HG03066 (cell line): ENCODE measurements around the gene WDFY1.
"Not testable (repeated sequence)": the region's sequence is repeated elsewhere in the genome, so short reads cannot be mapped to it uniquely, and the experiment has no call there.

ENCODE experiments used
- ATAC-seq: cut with Tn5 transposase; IDR thresholded peaks from one replicate; pipeline ENCODE4 v1.9.1; 2021; ENCODE audit warnings: low read depth; ENCODE audit not compliant: unreplicated experiment

WDFY1 gene

DNA sequence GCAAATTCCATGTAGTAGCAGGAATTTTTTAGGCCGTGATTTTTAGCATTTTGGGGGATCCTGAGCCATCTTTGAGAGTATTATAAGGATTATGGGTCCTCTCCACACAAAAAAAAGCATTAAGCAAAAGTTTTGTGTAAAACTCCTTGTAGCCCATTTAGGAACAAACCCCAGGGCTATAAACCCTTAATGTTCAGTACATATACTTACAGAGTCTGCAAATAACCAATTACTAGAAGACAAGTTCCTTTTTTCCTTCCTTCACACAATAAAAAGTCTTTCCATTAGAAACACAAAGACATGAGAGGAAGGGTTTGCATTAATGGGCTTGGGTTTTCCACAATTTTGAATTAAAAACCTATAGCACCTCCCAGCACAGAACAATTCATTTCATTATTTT is 44.6 kb downstream of the WDFY1 start:
- no peak for ATAC-seq

DNA sequence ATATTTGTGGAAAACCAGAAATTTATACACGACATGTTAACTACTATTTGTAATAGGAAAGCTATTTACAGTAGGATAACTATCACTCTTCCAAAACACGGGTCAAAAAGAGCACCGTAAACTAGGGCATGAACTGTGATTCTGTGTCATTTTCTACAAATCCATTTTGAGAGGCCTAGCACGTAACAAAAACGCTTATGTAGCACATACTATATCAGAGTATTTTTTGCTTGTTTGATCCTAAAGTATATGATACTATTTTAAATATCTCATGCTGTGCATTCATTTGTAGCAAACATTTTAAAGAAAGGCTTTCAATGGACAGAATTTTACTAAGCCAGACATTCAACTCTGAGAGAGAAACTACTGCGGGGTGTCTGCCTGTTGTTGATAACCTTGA is 45.1 kb downstream of the WDFY1 start:
- ATAC-seq, result no peak

DNA sequence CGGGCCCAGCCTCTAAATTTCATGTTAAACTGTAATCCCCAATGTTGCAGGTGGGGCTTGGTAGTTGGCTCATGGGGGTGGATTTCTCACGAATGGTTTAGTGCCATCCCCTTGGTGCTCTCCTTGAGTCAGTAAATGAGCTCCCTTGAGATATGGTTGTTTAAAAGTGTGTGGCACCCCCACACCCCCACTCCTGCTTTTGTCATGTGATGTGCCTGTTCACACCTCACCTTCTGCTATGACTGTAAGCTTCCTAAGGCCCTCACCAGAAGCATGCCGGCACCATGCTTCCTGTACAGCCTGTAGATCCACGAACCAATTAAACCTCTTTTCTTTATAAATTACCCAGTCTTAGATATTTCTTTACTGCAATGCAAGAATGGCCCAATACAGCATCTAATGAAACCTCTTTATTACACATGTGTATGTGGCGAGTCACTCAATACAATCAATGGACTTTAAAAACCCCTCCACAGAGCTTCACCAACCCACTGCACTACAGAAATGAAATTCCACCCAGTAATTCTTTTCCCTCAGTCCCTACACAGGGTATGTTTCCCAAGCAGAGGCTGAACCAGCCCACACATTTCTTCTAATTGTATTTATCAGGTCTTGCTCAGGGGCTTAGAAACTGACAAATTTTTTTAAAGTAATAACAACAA is 47.3 kb downstream of the WDFY1 start:
- ATAC-seq, result no peak

DNA sequence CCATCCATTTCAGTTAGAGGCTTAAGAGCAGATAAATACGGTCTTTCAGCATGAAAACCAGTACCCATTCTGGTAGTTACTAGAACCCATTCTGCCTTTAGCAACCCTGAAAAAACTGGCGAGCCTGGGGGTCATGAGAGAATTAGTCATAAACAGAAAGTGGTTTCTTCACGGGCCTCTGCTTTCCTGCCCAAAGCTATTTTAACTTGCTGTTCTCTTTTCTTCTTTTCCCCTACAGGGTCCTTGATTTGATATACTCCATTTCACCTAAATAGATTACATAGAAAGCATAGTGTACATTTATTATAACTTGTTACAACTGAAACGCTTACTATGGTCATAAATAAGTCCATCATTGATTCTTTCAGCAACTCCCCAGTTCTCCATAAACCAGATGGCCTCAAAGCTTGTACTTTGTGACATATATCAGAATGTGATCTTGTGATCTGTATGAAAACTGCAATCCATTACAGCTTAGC is 48.3 kb downstream of the WDFY1 start:
- peak; percentile 69 for ATAC-seq

DNA sequence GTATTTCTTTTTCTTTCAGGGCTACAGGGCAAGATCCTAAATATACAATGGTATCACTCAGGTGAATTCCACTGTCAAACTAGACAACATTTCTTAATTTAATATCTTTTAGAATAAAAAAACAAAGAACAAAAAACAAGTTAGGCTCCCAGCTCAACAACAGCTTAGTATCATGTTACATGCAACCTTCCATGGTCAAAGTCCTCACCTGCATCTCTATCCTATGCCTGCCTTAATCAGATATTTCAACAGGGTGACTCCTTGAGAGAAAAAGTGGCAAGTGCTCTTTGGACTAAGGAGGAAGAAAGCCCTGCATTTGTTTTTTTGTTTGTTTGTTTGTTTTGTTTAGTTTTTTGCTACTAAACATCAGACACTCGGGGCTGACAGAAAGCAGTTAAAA is 50.2 kb downstream of the WDFY1 start:
- no peak for ATAC-seq

DNA sequence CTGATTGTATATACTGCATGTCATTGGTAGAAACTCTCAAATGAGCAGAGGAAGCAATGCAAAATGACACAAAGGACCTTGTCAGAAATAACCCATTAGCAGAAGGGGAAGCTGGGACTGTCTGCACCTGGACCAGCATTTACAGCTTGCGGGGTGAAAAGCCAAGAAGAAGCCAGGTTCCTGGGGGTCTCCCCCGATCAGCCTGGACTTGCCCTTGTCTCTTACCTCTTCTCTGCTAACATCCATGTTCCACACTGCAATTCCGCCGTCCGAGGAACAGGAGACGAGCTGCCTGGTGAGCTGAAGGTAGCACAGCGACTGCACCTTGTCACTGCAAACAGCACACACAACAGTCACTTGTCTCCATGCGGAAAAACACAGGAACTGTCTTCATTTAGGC is 51.1 kb downstream of the WDFY1 start:
- no peak for ATAC-seq

DNA sequence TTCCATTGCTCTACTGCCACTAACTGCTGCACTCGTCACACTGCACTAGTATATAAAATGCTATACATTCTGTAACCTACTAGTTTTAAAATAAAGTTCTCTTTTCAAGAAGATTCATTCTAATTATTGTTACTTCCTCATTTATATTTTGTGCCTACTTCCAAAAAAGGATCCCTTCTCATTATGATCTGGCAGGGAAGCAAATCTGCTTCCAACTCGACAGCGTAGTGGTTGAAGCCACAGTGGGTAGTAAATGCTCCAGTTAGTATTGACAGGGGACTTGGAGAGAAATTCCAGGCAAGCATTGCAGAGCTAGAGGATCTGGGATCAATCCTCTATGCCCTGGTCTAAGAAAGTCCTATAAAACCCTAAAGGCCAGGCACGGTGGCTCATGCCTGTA is 54.4 kb downstream of the WDFY1 start:
- no peak for ATAC-seq

DNA sequence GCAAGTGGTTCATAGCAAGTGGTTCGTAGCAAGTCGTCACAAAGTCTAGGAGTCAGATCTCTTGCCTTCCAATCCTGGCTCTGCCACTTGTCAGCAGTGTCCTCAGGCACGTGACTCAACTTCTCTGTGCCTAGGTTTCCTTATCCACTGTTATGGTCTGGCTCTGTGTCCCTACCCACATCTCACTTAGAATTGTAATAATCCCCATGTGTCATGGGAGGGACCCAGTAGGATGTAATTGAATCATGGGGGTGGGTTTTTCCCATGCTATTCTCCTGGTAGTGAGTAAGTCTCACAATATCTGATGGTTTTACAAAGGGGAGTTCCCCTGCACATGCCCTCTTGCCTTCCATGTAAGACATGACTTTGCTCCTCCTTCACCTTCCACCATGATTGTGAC is 55.9 kb downstream of the WDFY1 start:
- no peak for ATAC-seq

DNA sequence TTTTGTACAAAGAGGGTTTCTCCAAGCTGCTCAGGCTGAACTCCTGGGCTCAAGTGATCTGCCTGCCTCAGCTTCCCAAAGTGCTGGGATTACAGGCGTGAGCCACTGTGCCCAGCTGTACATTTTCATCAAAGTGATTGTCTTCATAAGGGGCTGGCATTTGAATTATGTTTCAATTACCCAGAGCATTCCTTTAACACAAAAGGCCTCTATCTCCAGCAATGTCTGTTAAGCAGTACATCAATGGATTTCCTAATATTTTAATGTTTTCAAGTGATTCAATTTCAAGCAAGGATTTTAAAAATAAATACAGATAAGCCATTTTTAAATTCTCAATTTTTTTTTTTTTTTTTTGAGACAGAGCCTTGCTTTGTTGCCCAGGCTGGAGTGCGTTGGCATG is 56.9 kb downstream of the WDFY1 start:
- no peak for ATAC-seq

DNA sequence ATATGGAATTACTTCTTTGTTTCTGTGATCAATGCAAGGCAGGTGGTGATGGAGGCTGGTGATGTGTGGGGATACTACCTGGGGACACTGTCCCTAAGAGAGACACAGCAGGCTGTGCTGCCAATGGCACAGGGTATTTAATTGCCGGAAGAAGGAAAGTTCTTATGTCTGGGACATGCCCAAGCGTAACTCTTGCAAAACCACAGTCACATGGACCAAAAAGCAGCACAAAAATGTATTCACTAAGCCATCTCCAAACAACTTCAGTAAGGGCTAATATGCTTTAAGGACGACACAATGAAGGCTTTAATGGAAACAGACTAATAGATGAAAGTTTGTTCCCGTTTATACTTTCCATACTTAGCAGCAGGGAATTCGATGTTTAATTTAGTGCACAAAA is 58.0 kb downstream of the WDFY1 start:
- ATAC-seq, result no peak

DNA sequence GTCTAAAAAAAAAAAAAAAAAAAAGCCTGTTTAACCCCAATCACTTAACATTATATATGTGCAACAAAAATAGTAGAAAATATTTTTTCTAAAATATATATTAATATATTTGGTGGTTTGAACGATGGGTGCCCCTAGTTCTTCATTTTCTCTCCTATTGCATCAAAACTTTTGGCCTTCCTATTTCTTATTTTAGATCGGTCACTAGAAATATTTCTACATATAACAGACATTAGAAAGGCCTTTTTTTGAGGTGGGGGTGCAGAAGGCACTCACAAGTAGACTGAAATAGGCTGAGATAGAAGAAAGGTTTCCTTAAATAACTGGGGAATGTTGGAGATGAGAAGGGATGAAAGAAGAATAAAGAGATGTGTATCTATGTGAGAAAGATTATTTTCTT is 58.4 kb downstream of the WDFY1 start:
- ATAC-seq, result no peak

DNA sequence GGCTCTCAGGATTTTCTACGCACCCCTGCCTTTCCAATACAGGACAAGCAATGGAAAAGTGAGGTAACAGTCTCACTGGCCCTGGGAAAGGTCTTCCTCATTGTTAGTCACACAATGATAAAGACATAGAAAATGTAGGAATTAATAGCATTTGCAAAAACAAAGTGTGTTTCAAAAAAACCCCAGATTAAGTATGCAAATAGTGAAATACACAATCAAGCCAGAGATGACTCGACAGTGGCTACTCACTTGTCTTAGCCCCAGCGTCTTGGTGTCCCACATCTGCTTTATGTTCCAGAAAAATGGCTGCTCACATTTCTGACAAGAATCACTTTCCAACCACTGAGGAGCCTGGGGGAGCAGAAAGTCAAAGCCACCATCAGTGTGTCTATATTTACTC is 60.7 kb downstream of the WDFY1 start:
- peak; percentile 91 for ATAC-seq

DNA sequence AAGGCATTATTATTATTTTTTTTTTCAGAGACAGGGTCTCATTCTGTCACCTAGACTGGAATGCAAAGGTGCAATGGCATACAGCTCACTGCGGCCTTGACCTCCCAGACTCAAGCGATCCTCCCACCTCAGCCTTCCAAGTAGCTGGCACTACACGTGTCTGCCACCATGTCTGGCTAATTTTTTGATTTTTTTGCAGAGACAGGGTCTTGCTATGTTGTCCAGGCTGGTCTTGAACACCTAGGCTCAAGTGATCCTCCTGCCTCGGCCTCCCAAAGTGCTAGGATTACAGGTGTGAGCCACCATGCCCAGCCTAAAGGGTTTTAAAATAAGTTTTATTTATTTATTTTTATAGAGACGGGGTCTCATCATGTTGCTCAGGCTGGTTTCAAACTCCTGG is 62.4 kb downstream of the WDFY1 start:
- no peak for ATAC-seq

DNA sequence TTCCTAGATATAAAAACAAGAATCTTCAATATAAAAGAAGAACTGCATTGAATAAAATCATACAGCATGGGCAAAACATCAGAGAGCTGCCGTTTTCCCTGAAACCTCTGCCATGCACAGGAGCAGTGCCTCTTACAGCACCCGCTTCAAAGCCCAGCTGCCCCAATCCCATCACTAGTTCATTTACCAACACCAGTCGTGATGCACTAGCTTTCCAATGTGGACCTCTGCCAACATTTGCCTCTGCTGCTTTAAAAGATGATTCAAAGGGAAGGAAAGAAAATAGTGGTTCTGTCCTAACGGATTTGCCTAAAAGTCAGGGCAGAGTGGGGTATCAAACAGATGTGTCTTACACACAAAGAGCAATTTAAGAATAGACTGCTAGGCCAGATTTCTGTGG is 64.3 kb downstream of the WDFY1 start:
- no peak for ATAC-seq

DNA sequence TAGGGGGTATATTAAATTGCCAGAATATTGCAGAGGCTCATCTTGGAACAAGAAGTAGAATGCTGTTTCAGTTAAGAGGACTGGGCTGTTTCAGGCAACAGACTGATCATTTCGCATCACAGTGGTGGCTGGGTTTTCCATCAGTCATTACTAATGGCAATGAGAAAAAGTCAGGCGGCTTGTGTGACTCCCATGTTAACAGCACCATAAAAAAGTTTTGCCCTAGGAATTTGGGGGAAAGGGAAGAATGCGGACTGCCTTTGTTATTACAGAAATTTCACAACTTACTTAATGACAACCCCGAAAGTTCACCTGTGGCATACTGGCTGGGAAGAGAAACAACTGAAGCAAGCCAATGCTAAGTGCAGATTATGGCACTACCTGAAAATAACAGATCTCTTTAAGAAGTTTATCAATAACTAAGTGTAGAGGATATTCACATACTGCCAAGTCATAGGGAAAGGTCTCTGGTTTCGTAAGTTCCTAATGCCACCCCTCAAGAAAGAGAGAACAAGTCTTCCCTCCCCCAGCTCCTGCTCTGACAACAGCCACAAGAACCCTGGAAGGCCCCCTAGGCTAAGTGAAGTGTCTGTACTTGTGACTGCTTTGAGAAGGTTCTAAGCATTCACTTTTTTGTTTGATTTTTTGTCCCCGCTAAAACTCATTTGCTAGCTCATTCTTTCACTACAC is 67.3 kb downstream of the WDFY1 start:
- peak; percentile 65 for ATAC-seq

DNA sequence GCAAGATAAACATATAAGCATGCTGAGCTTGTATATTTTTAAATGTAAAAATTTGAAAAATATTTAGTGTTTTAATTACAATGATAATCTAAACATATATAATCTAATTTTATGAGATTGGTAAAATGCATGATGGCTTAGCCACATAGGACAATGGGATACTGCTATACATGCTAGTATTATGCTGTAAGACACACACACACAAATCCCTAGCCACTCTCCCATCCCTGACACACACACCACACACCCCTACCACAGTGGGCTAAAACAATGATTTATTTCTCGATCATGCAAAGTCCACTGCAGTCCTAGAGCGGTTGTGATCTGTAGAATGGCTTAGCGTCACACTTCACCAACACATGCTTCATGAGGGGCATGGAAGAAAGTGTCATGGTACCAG is 71.5 kb downstream of the WDFY1 start:
- no peak for ATAC-seq

DNA sequence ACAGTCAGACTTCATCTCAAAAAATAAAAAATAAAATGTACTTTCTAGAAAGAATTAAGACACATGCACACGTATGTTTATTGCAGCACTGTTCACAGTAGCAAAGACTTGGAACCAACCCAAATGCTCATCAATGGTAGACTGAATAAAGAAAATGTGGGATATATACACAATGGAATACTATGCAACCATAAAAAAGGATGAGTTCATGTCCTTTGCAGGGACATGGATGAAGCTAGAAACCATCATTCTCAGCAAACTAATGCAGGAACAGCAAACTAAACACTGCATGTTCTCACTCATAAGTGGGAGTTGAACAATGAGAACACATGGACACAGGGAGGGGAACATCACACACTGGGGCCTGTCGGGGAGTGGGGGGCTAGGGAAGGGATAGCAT is 72.4 kb downstream of the WDFY1 start:
- ATAC-seq, result not testable (repeated sequence)

DNA sequence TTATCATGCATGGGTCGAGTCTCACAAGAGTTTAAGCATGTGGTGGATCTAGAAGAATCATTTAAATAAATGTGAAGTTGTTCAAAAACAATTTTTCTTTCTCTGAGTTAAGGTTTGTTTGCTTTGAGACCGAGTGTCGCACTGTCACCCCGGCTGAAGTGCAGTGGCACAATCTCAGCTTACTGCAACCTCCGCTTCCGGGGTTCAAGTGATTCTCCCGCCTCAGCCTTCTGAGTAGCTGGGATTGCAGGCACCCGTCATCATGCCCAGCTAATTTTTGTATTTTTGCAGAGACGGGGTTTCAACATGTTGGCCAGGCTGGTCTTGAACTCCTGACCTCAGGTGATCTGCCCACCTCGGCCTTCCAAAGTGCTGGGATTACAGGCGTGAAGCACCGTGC is 73.5 kb downstream of the WDFY1 start:
- ATAC-seq, result not testable (repeated sequence)

DNA sequence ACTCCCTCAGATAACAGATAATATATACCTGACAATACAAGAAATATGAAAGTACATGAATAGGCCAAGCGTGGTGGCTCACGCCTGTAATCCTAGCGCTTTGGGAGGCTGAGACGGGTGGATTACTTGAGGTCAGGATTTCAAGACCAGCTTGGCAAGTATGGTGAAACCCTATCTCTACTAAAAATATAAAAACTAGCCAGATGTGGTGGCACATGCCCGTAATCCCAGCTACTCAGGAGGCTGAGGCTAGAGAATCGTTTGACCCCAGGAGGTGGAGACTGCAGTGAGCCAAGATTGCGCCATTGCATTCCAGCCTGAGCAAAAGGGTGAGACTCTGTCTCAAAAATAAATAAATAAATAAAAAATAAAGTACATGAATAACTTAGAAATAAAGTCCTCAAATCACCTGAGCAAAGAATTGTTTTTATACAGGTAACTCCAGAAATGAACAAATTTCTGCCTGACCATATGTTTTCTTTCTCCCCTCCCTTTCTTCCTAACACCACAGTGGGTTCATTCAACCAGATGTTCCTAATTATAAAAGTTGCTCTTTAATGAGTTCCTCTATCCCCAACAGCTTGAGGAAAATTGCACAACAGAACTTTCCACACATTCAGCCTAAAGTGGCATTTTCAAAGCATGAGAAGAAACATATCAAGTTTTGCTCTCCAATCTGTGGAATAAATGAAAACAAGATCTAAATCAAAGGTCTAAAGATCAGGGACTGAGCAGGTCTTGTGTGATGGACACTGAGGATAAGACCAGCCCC is 74.1 kb downstream of the WDFY1 start:
- ATAC-seq, result no peak

DNA sequence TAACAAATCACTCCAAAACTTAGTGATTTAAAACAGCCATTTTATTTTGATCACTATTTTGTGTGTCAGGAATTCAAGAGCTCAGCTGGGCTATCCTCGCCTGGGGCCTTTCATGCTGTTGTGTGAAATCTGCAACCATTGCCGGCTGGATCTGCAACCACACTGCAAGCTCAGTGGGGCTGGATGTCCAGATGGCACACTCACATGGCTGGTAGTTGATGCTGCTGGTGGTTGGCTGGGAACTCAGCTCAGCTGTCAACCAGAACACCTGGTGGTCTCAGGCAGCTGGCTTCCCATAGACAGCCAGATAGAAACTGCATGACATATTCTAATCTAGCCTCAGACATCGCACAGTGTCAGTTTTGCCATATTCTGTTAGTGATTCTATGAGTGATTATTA is 77.1 kb downstream of the WDFY1 start:
- peak; percentile 51 for ATAC-seq

DNA sequence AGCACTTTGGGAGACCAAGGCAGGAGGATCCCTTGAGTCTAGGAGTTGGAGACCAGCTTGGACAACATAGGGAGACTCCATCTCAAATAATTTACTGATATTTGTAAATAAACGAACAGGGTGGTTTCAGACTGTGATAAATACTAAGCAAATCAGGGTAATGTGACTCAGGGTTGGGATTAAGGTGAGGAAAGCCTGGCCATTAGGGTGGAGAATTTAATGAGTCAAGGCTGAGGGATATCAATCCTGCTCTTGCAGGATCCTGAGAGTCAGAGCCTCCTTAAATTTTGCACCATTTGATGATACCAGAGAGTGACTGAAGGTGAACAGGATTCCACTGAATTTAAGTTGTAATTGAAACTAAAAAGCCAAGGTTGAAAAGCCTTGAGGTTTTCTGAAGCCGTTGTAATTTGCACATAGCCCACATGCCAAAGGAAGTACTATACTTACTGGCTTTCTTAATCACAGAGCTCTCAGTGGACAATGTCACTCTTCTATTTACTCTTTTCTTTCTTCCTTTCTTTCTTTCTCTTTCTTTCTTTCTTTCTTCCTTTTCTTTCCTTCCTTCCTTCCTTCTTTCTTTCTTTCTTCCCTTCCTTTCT is 79.1 kb downstream of the WDFY1 start:
- no peak for ATAC-seq
